SK-N-MC (cell line): Measurements from ENCODE around the gene DYTN.

Experiments used
- EZH2 ChIP-seq: fragments of 200-600 bp; sonication (generic); IDR thresholded peaks from one replicate; pipeline ENCODE4 v1.6.1; 2017; ENCODE audit warnings: antibody characterized with exemption
- POLR2AphosphoS5 ChIP-seq: IDR thresholded peaks from 2 replicates; pipeline ENCODE4 v1.6.1; 2012; ENCODE audit warnings: mild to moderate bottlenecking, low read depth, low read length, borderline replicate concordance

GRCh38 chr2:206739271-206739670 lies 21.1 kb upstream of the DYTN start:
- TF ChIP-seq EZH2: no peak
- no peak for TF ChIP-seq POLR2AphosphoS5
